HCT116 (cell line): ENCODE measurements around the gene DDA1.

ENCODE experiments used
- CEBPB ChIP-seq: IDR thresholded peaks from 2 replicates; pipeline ENCODE4 v1.6.1; 2012; ENCODE audit warnings: low read depth
- POLR2A ChIP-seq: IDR thresholded peaks from 2 replicates; pipeline ENCODE4 v1.7.0; 2011; ENCODE audit warnings: borderline replicate concordance; ENCODE audit not compliant: insufficient read depth, insufficient read length; ENCODE audit errors: extremely low read depth
- TF ChIP-seq, protein P1 (sequence below), 3 experiments: fragments of 200-600 bp in 1 of 3; sonication (generic) in 1 of 3; IDR thresholded peaks in 2 of 3; conservative IDR thresholded peaks in 1 of 3; 2 replicates each; pipeline ENCODE4 v1.5.1; 2012 to 2017; ENCODE audit warnings: low read depth in 2 of 3, low read length in 2 of 3, antibody characterized with exemption in 1 of 3, borderline replicate concordance in 1 of 3, control low read depth in 1 of 3, mild to moderate bottlenecking in 1 of 3, mixed read lengths in 1 of 3, mixed run types in 1 of 3, moderate library complexity in 1 of 3; ENCODE audit not compliant: insufficient read depth in 1 of 3

DNA sequence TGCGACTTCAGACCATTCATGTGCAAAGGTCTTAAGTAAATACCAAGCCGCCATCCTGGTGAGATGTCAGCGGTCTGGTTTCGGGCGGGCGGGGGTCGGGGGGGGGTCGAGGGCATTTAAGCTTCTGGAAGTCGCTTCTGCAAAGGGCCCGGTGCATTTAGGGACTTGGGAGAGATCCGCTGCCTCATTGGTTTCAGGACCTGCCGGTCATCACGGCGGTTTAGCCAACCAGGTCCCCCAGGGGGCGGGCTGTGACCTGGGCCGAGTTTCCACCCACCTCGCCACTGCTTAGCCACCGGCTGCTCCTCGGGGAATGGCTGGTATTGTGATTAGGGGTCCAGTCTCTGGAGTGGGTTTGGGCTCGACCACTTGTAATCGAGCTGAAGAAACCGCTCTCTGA lies 19.9 kb upstream of the DDA1 start:
- TF ChIP-seq, protein P1, sequence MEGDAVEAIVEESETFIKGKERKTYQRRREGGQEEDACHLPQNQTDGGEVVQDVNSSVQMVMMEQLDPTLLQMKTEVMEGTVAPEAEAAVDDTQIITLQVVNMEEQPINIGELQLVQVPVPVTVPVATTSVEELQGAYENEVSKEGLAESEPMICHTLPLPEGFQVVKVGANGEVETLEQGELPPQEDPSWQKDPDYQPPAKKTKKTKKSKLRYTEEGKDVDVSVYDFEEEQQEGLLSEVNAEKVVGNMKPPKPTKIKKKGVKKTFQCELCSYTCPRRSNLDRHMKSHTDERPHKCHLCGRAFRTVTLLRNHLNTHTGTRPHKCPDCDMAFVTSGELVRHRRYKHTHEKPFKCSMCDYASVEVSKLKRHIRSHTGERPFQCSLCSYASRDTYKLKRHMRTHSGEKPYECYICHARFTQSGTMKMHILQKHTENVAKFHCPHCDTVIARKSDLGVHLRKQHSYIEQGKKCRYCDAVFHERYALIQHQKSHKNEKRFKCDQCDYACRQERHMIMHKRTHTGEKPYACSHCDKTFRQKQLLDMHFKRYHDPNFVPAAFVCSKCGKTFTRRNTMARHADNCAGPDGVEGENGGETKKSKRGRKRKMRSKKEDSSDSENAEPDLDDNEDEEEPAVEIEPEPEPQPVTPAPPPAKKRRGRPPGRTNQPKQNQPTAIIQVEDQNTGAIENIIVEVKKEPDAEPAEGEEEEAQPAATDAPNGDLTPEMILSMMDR (IDR thresholded peaks at IDR 0.05 in 2 of 3, conservative IDR thresholded peaks at IDR 0.05 in 1 of 3; ENCODE audit: borderline replicate concordance in 1 of 3, insufficient read depth in 1 of 3, low read depth in 2 of 3, low read length in 2 of 3): no peak
- TF ChIP-seq POLR2A (no peak), CEBPB (no peak)
